ENCODE measurements around the gene CCDC178.

- TF ChIP-seq CTCF (conservative IDR thresholded peaks at IDR 0.05) (no peak), ZFX (IDR thresholded peaks at IDR 0.05) (no peak)
These were observed 32.0 kb upstream of the CCDC178 start for GRCh38 chr18:33472509-33472908.
